ENCODE results near the gene PPY. TPM values are rescaled to one million over a fixed set of nuclear protein-coding genes. Genes with fewer than 3 reads are reported as not detected.

The PPY gene
- total RNA-seq, 1 experiment from 2014 or later = not detected

DNA sequence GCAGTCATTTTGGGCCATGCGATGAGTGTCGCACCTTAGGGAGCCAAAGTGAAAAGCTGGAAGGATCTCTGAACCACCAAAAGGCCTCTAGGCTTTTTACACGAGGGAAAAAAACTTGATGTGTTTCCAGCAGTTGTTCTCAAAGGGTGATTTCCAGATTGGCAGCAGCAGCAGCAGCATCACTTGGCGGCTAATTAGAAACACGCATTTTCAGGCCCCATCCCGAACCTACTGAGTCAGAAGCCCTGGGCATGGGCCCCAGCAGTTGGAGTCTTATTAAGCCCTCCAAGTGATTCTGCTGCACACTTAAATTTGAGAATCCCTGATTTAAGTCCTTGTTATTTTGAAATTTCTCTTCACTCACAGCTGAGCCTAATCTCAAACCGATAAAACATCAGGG is 36.7 kb upstream of the PPY start:
- Histone ChIP-seq H3K4me1 (ENCODE audit: control insufficient read depth, insufficient read depth, low read length) (no peaks in the 10 kb centered on the region), H3K27ac (ENCODE audit: low read length) (no peak overlapping the region), H3K27me3 (ENCODE audit: control insufficient read depth, insufficient read depth, low read length) (no peaks in the 10 kb centered on the region; the same call in 1 of the 2 replicates), H3K9me3 (ENCODE audit: control insufficient read depth, insufficient read depth, low read depth, low read length) (no peaks in the 10 kb centered on the region), H3K36me3 (ENCODE audit: control insufficient read depth, insufficient read depth, low read length) (no peaks in the 10 kb centered on the region), H3K4me3 (ENCODE audit: low read depth in 2 of 2, low read length in 2 of 2) (no peak overlapping the region)
- intact Hi-C loops (cut with micrococcal nuclease; ENCODE audit: unreplicated experiment) = no loop called here
- DNase-seq (ENCODE audit: low read depth, low spot score) = no peak
- in situ Hi-C loops (cut with HindIII; ENCODE audit: low pct_unique_long_range_greater_than_20kb, low sequenced_read_pairs) = no loop called here
- ChIA-PET POLR2A (no interaction called here), CTCF (interaction anchor here (0.7 to 0.9 kb wide), 2 partner anchors 32 to 136 kb away, joined by 3 to 5 read pairs; no protein-coding TSS in a partner anchor)
- BruUV-seq (replicated peaks) = no TSS peak
- no peak for TF ChIP-seq SIN3A (IDR thresholded peaks at IDR 0.05; ENCODE audit: borderline replicate concordance, insufficient read depth, low read depth, low read length)
- no peak for TF ChIP-seq POLR2AphosphoS5 (IDR thresholded peaks at IDR 0.05; ENCODE audit: low read depth, low read length)
- TF ChIP-seq TCF7L2 (IDR thresholded peaks at IDR 0.05; ENCODE audit: low read depth, low read length) = no peak
- TF ChIP-seq, protein P1, sequence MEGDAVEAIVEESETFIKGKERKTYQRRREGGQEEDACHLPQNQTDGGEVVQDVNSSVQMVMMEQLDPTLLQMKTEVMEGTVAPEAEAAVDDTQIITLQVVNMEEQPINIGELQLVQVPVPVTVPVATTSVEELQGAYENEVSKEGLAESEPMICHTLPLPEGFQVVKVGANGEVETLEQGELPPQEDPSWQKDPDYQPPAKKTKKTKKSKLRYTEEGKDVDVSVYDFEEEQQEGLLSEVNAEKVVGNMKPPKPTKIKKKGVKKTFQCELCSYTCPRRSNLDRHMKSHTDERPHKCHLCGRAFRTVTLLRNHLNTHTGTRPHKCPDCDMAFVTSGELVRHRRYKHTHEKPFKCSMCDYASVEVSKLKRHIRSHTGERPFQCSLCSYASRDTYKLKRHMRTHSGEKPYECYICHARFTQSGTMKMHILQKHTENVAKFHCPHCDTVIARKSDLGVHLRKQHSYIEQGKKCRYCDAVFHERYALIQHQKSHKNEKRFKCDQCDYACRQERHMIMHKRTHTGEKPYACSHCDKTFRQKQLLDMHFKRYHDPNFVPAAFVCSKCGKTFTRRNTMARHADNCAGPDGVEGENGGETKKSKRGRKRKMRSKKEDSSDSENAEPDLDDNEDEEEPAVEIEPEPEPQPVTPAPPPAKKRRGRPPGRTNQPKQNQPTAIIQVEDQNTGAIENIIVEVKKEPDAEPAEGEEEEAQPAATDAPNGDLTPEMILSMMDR (IDR thresholded peaks at IDR 0.05) = no peak
- TF ChIP-seq, protein P2, sequence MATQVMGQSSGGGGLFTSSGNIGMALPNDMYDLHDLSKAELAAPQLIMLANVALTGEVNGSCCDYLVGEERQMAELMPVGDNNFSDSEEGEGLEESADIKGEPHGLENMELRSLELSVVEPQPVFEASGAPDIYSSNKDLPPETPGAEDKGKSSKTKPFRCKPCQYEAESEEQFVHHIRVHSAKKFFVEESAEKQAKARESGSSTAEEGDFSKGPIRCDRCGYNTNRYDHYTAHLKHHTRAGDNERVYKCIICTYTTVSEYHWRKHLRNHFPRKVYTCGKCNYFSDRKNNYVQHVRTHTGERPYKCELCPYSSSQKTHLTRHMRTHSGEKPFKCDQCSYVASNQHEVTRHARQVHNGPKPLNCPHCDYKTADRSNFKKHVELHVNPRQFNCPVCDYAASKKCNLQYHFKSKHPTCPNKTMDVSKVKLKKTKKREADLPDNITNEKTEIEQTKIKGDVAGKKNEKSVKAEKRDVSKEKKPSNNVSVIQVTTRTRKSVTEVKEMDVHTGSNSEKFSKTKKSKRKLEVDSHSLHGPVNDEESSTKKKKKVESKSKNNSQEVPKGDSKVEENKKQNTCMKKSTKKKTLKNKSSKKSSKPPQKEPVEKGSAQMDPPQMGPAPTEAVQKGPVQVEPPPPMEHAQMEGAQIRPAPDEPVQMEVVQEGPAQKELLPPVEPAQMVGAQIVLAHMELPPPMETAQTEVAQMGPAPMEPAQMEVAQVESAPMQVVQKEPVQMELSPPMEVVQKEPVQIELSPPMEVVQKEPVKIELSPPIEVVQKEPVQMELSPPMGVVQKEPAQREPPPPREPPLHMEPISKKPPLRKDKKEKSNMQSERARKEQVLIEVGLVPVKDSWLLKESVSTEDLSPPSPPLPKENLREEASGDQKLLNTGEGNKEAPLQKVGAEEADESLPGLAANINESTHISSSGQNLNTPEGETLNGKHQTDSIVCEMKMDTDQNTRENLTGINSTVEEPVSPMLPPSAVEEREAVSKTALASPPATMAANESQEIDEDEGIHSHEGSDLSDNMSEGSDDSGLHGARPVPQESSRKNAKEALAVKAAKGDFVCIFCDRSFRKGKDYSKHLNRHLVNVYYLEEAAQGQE (IDR thresholded peaks at IDR 0.05; ENCODE audit: insufficient read depth in 1 of 2, low read depth in 2 of 2, low read length in 1 of 2) = no peak
- no peak for ATAC-seq

- no peaks in the 10 kb centered on the region for H3K36me3 ChIP-seq (ENCODE audit: control insufficient read depth, insufficient read depth, low read length)
- DNase-seq (ENCODE audit: low read depth, low spot score) = no peak
- no peak overlapping the region for H3K4me3 ChIP-seq (ENCODE audit: low read depth in 2 of 2, low read length in 2 of 2)
- intact Hi-C loops (cut with micrococcal nuclease; ENCODE audit: unreplicated experiment) = no loop called here
- no peaks in the 10 kb centered on the region for H3K9me3 ChIP-seq (ENCODE audit: control insufficient read depth, insufficient read depth, low read depth, low read length)
- H3K27me3 ChIP-seq (ENCODE audit: control insufficient read depth, insufficient read depth, low read length) = no peaks in the 10 kb centered on the region; the same call in 1 of the 2 replicates
- no peak overlapping the region for H3K27ac ChIP-seq (ENCODE audit: low read length)
- in situ Hi-C loops (cut with HindIII; ENCODE audit: low pct_unique_long_range_greater_than_20kb, low sequenced_read_pairs) = no loop called here
- ChIA-PET CTCF (no interaction called here), POLR2A (no interaction called here)
- ATAC-seq = no peak
- BruUV-seq (replicated peaks) = no TSS peak
- no peaks in the 10 kb centered on the region for H3K4me1 ChIP-seq (ENCODE audit: control insufficient read depth, insufficient read depth, low read length)
- TF ChIP-seq TCF7L2 (IDR thresholded peaks at IDR 0.05; ENCODE audit: low read depth, low read length) (no peak), POLR2AphosphoS5 (IDR thresholded peaks at IDR 0.05; ENCODE audit: low read depth, low read length) (no peak), SIN3A (IDR thresholded peaks at IDR 0.05; ENCODE audit: borderline replicate concordance, insufficient read depth, low read depth, low read length) (no peak)
- TF ChIP-seq, protein P2 (IDR thresholded peaks at IDR 0.05; ENCODE audit: insufficient read depth in 1 of 2, low read depth in 2 of 2, low read length in 1 of 2) = no peak
- TF ChIP-seq, protein P1 (IDR thresholded peaks at IDR 0.05) = no peak
Observed at GRCh38 chr17:43978078-43978477, 35.8 kb upstream of the PPY start.
